ENCODE measurements around the gene LTBP1. TPM values are rescaled to one million over a fixed set of nuclear protein-coding genes. Genes with fewer than 3 reads are reported as not detected.

Gene LTBP1
- total RNA-seq, 1 experiment from 2014 or later, result 28.5 TPM

DNA sequence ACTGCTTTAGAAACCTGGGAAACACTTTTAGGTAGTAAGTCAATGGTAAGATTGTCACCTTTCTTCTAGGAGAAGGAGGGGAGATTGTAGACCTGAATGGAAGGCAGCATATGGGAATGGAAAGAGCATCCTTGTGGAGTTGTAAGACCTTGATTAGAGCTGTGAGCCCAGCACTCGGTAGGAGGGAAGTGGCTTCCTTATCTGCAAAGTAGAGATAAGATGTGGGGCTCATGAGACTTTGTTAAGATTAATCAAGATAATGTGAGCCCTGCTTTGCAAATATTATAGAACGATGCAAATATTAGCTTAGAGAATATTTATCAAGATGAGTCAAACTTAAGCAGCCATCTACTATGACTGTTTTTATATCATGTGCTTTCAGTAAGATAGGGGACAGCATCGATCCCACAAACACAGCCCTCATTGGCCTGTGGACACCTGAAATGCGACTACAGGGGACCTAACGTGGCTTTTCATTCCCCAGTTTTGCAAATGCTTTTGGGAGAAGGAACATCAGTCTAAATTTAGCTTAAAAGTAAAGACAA, 243.7 kb downstream of the LTBP1 start:
- H3K36me3 Mint-ChIP-seq (ENCODE audit: insufficient read depth in 1 of 3, low read depth in 3 of 3), result peaks cover 3 to 5% (median 5%) of the 10 kb centered on the region in 3 experiments; a peak in 5 of 7 replicates
- no peak overlapping the region for H3K14ac ChIP-seq (ENCODE audit: insufficient read depth, low read length)
- WGBS (ENCODE audit: extremely low coverage, insufficient read length, low lambda C conversion rate), result no CpG with 5 or more reads among the region's 5 CpGs
- H3K4me1 ChIP-seq (ENCODE audit: insufficient read depth, low read length), result no peaks in the 10 kb centered on the region
- H2AK5ac ChIP-seq (ENCODE audit: insufficient read length, low read length), result no peak overlapping the region
- H3K4ac ChIP-seq (ENCODE audit: low read depth, low read length), result no peak overlapping the region
- H4K8ac ChIP-seq (replicated peaks; ENCODE audit: insufficient read length, low read depth, low read length), result no peak overlapping the region
- H3K23me2 ChIP-seq (ENCODE audit: insufficient read length, low read depth, low read length, poor library complexity, severe bottlenecking), result no peaks in the 10 kb centered on the region
- TF ChIP-seq, protein P1, sequence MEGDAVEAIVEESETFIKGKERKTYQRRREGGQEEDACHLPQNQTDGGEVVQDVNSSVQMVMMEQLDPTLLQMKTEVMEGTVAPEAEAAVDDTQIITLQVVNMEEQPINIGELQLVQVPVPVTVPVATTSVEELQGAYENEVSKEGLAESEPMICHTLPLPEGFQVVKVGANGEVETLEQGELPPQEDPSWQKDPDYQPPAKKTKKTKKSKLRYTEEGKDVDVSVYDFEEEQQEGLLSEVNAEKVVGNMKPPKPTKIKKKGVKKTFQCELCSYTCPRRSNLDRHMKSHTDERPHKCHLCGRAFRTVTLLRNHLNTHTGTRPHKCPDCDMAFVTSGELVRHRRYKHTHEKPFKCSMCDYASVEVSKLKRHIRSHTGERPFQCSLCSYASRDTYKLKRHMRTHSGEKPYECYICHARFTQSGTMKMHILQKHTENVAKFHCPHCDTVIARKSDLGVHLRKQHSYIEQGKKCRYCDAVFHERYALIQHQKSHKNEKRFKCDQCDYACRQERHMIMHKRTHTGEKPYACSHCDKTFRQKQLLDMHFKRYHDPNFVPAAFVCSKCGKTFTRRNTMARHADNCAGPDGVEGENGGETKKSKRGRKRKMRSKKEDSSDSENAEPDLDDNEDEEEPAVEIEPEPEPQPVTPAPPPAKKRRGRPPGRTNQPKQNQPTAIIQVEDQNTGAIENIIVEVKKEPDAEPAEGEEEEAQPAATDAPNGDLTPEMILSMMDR (conservative IDR thresholded peaks at IDR 0.05), result no peak
- no peak overlapping the region for H2BK5ac ChIP-seq (ENCODE audit: insufficient read length, low read length)
- H3K9me3 Mint-ChIP-seq, result no peaks in the 10 kb centered on the region
- H2BK15ac ChIP-seq (ENCODE audit: low read depth, low read length), result no peak overlapping the region
- H2AFZ ChIP-seq (ENCODE audit: low read length), result no peak overlapping the region
- H3K4me2 ChIP-seq (ENCODE audit: insufficient read depth, insufficient read length, low read length), result no peak overlapping the region
- no peak overlapping the region for H3K9ac ChIP-seq (ENCODE audit: extremely low read depth, insufficient read length, low read length)
- no peaks in the 10 kb centered on the region for H3K27me3 ChIP-seq (ENCODE audit: insufficient read depth, low read length)
- H3K18ac ChIP-seq (ENCODE audit: insufficient read length, low read depth, low read length), result no peak overlapping the region
- H3K79me2 ChIP-seq (ENCODE audit: insufficient read depth, low read length), result no peaks in the 10 kb centered on the region
- no peak overlapping the region for H3K56ac ChIP-seq (ENCODE audit: insufficient read length, low read depth, low read length)
- H2BK120ac ChIP-seq (ENCODE audit: low read depth, low read length, poor library complexity, severe bottlenecking), result no peak overlapping the region
- no peaks in the 10 kb centered on the region for H3K27me3 Mint-ChIP-seq (ENCODE audit: low read depth)
- no peak overlapping the region for H4K91ac ChIP-seq (ENCODE audit: insufficient read length, low read depth, low read length)
- no peak overlapping the region for H2BK20ac ChIP-seq (ENCODE audit: low read depth, low read length, poor library complexity, severe bottlenecking)
- no peaks in the 10 kb centered on the region for H4K20me1 ChIP-seq (ENCODE audit: control insufficient read depth, insufficient read depth, insufficient read length)
- no peaks in the 10 kb centered on the region for H3K79me1 ChIP-seq (ENCODE audit: insufficient read depth, low read depth, low read length, poor library complexity, severe bottlenecking)
- DNase-seq, result no peak
- H2BK12ac ChIP-seq (ENCODE audit: insufficient read length, low read depth, low read length), result no peak overlapping the region
- H4K5ac ChIP-seq (ENCODE audit: insufficient read length, low read depth, low read length), result no peak overlapping the region
- H3T11ph ChIP-seq (ENCODE audit: low read length), result no peak overlapping the region
- no peaks in the 10 kb centered on the region for H3K4me1 Mint-ChIP-seq
- no peak overlapping the region for H3K27ac ChIP-seq (ENCODE audit: insufficient read length, low read depth, low read length)
- H3K4me3 Mint-ChIP-seq, result no peak overlapping the region
- no peaks in the 10 kb centered on the region for H3K9me3 ChIP-seq (ENCODE audit: control insufficient read depth, low read depth, low read length)
- no peak overlapping the region; a peak in 1 of 7 replicates for H3K27ac Mint-ChIP-seq
- no peak overlapping the region for H3K23ac ChIP-seq (ENCODE audit: insufficient read length, low read depth, low read length)
